MM.1S (cell line): ENCODE data around the gene GSAP.

Source experiments
- CTCF ChIP-seq: fragments of 300-600 bp; sonication (generic); IDR thresholded peaks from 2 replicates; pipeline ENCODE4 v1.5.1; 2016; ENCODE audit warnings: antibody characterized with exemption, low read length, mixed read lengths
- EZH2 ChIP-seq: fragments of 300-600 bp; sonication (generic); optimal IDR thresholded peaks from 2 replicates; pipeline ENCODE3; 2017; ENCODE audit warnings: low read depth, mild to moderate bottlenecking, antibody characterized with exemption, low read length, mixed read lengths

GRCh38 chr7:77327067-77327931 is 88.8 kb downstream of the GSAP start:
- TF ChIP-seq CTCF (no peak), EZH2 (no peak)
